ENCODE data around the gene VMAC.

Gene VMAC

GRCh38 chr19:5931251-5931650 is 26.6 kb downstream of the VMAC start:
- Histone ChIP-seq H3K79me2 (ENCODE audit: insufficient read depth, low read depth) (no peaks in the 10 kb centered on the region), H4K20me1 (ENCODE audit: insufficient read depth) (no peaks in the 10 kb centered on the region), H3K36me3 (ENCODE audit: insufficient read depth) (no peaks in the 10 kb centered on the region), H3K4me1 (ENCODE audit: low read depth, poor library complexity, severe bottlenecking) (no peaks in the 10 kb centered on the region), H3K27me3 (ENCODE audit: insufficient read depth, low read depth) (no peaks in the 10 kb centered on the region), H2AFZ (ENCODE audit: low read depth) (no peak overlapping the region), H3K27ac (no peak overlapping the region), H3K4me2 (no peak overlapping the region), H3K4me3 (IDR thresholded peaks at IDR 0.05; ENCODE audit: insufficient read depth, low read depth, low read length) (no peak overlapping the region), H3K9ac (no peak overlapping the region)
- TF ChIP-seq CTCF (conservative IDR thresholded peaks at IDR 0.05; ENCODE audit: low read depth, low read length), result no peak

GRCh38 chr19:5932146-5932545 is 27.5 kb downstream of the VMAC start:
- Histone ChIP-seq H4K20me1 (ENCODE audit: insufficient read depth) (no peaks in the 10 kb centered on the region), H2AFZ (ENCODE audit: low read depth) (no peak overlapping the region), H3K27ac (no peak overlapping the region), H3K9ac (no peak overlapping the region), H3K4me3 (IDR thresholded peaks at IDR 0.05; ENCODE audit: insufficient read depth, low read depth, low read length) (no peak overlapping the region), H3K27me3 (ENCODE audit: insufficient read depth, low read depth) (no peaks in the 10 kb centered on the region), H3K36me3 (ENCODE audit: insufficient read depth) (no peaks in the 10 kb centered on the region), H3K4me2 (no peak overlapping the region), H3K79me2 (ENCODE audit: insufficient read depth, low read depth) (no peaks in the 10 kb centered on the region), H3K4me1 (ENCODE audit: low read depth, poor library complexity, severe bottlenecking) (no peaks in the 10 kb centered on the region)
- TF ChIP-seq CTCF (conservative IDR thresholded peaks at IDR 0.05; ENCODE audit: low read depth, low read length), result no peak

GRCh38 chr19:5932609-5933262 is 28.1 kb downstream of the VMAC start:
- Histone ChIP-seq H3K36me3 (ENCODE audit: insufficient read depth) (no peaks in the 10 kb centered on the region), H3K27ac (no peak overlapping the region), H3K27me3 (ENCODE audit: insufficient read depth, low read depth) (no peaks in the 10 kb centered on the region), H3K4me2 (no peak overlapping the region), H3K4me1 (ENCODE audit: low read depth, poor library complexity, severe bottlenecking) (no peaks in the 10 kb centered on the region), H3K4me3 (IDR thresholded peaks at IDR 0.05; ENCODE audit: insufficient read depth, low read depth, low read length) (no peak overlapping the region), H3K9ac (no peak overlapping the region), H2AFZ (ENCODE audit: low read depth) (no peak overlapping the region), H3K79me2 (ENCODE audit: insufficient read depth, low read depth) (no peaks in the 10 kb centered on the region), H4K20me1 (ENCODE audit: insufficient read depth) (no peaks in the 10 kb centered on the region)
- TF ChIP-seq CTCF (conservative IDR thresholded peaks at IDR 0.05; ENCODE audit: low read depth, low read length), result no peak

GRCh38 chr19:5933391-5934068 is 28.9 kb downstream of the VMAC start:
- TF ChIP-seq CTCF (conservative IDR thresholded peaks at IDR 0.05; ENCODE audit: low read depth, low read length), result no peak
- no peaks in the 10 kb centered on the region for H3K36me3 ChIP-seq (ENCODE audit: insufficient read depth)
- H3K4me2 ChIP-seq, result no peak overlapping the region
- no peaks in the 10 kb centered on the region for H3K79me2 ChIP-seq (ENCODE audit: insufficient read depth, low read depth)
- H3K4me3 ChIP-seq (IDR thresholded peaks at IDR 0.05; ENCODE audit: insufficient read depth, low read depth, low read length), result no peak overlapping the region
- H3K9ac ChIP-seq, result no peak overlapping the region
- no peaks in the 10 kb centered on the region for H4K20me1 ChIP-seq (ENCODE audit: insufficient read depth)
- H2AFZ ChIP-seq (ENCODE audit: low read depth), result no peak overlapping the region
- H3K4me1 ChIP-seq (ENCODE audit: low read depth, poor library complexity, severe bottlenecking), result no peaks in the 10 kb centered on the region
- H3K27me3 ChIP-seq (ENCODE audit: insufficient read depth, low read depth), result no peaks in the 10 kb centered on the region
- no peak overlapping the region for H3K27ac ChIP-seq
